Measurements from ENCODE around the gene ZNF785.
"Not testable (repeated sequence)": the region's sequence is repeated elsewhere in the genome, so short reads cannot be mapped to it uniquely, and the experiment has no call there.

ZNF785 gene

GRCh38 chr16:30561089-30561816 is 24.2 kb downstream of the ZNF785 start:
- DNase-seq = no peak

GRCh38 chr16:30559690-30560089 is 25.8 kb downstream of the ZNF785 start:
- no peak for DNase-seq

GRCh38 chr16:30558789-30559377 is 26.6 kb downstream of the ZNF785 start:
- DNase-seq = no peak

GRCh38 chr16:30557957-30558788 is 27.3 kb downstream of the ZNF785 start, which contains the start of gene ZNF764:
Gene ZNF764, minus strand, starts transcription at chr16:30558374. Its CDS starts 192 bp downstream, at chr16:30558182.
- peak; percentile 94 to 95 for DNase-seq

- DNase-seq = no peak
These were observed 27.9 kb downstream of the ZNF785 start for GRCh38 chr16:30557707-30557956.

- DNase-seq = no peak
These were observed 29.4 kb downstream of the ZNF785 start for GRCh38 chr16:30556125-30556473.

GRCh38 chr16:30555315-30556124 is 30.0 kb downstream of the ZNF785 start:
- DNase-seq = no peak

- no peak for DNase-seq
These were observed 30.8 kb downstream of the ZNF785 start for GRCh38 chr16:30554557-30555314.

- no peak for DNase-seq
These were observed 32.1 kb downstream of the ZNF785 start for GRCh38 chr16:30553393-30553899.

- no peak for DNase-seq
These were observed 32.5 kb downstream of the ZNF785 start for GRCh38 chr16:30552956-30553355.

GRCh38 chr16:30551781-30552180 is 33.7 kb downstream of the ZNF785 start:
- no peak for DNase-seq

GRCh38 chr16:30548416-30549253 is 36.9 kb downstream of the ZNF785 start:
- DNase-seq = no peak

GRCh38 chr16:30546115-30546514 is 39.4 kb downstream of the ZNF785 start:
- no peak for DNase-seq

GRCh38 chr16:30543067-30543466 is 42.4 kb downstream of the ZNF785 start:
- no peak for DNase-seq

- DNase-seq = no peak
These were observed 43.8 kb downstream of the ZNF785 start for GRCh38 chr16:30541502-30542329.

GRCh38 chr16:30540916-30541464 is 44.5 kb downstream of the ZNF785 start:
- DNase-seq = not testable (repeated sequence)

- DNase-seq = not testable (repeated sequence)
These were observed 45.4 kb downstream of the ZNF785 start for GRCh38 chr16:30539986-30540526.

- no peak for DNase-seq
These were observed 46.2 kb downstream of the ZNF785 start for GRCh38 chr16:30539000-30539964.
